ENCODE measurements around the gene RAB11FIP3.

The RAB11FIP3 gene

GRCh38 chr16:559411-560203, 134.2 kb downstream of the RAB11FIP3 start:
- no peak for TF ChIP-seq CTCF (IDR thresholded peaks at IDR 0.05; ENCODE audit: low read depth, low read length, missing control alignments)
- DNase-seq (ENCODE audit: low read depth) = no peak
- H3K4me3 ChIP-seq (ENCODE audit: low read depth, low read length) = no peak overlapping the region

- no peak for DNase-seq (ENCODE audit: low read depth)
- TF ChIP-seq CTCF (IDR thresholded peaks at IDR 0.05; ENCODE audit: low read depth, low read length, missing control alignments) = no peak
- no peak within 1 kb of the TSS for H3K4me3 ChIP-seq (ENCODE audit: low read depth, low read length)
Observed at GRCh38 chr16:560204-560700, 134.8 kb downstream of the RAB11FIP3 start, which contains the start of gene PRR35. PRR35 (plus strand) TSS chr16:560394; CDS start chr16:563295, 2,901 bp downstream.

GRCh38 chr16:560701-561412, 135.4 kb downstream of the RAB11FIP3 start:
- DNase-seq (ENCODE audit: low read depth) = no peak
- TF ChIP-seq CTCF (IDR thresholded peaks at IDR 0.05; ENCODE audit: low read depth, low read length, missing control alignments) = no peak
- H3K4me3 ChIP-seq (ENCODE audit: low read depth, low read length) = no peak overlapping the region

- DNase-seq (ENCODE audit: low read depth) = no peak
- no peak for TF ChIP-seq CTCF (IDR thresholded peaks at IDR 0.05; ENCODE audit: low read depth, low read length, missing control alignments)
- no peak overlapping the region for H3K4me3 ChIP-seq (ENCODE audit: low read depth, low read length)
Observed at GRCh38 chr16:561413-561794, 136.0 kb downstream of the RAB11FIP3 start.

- DNase-seq (ENCODE audit: low read depth) = no peak
- no peak for TF ChIP-seq CTCF (IDR thresholded peaks at IDR 0.05; ENCODE audit: low read depth, low read length, missing control alignments)
- no peak overlapping the region for H3K4me3 ChIP-seq (ENCODE audit: low read depth, low read length)
Observed at GRCh38 chr16:561957-562938, 136.8 kb downstream of the RAB11FIP3 start.

- TF ChIP-seq CTCF (IDR thresholded peaks at IDR 0.05; ENCODE audit: low read depth, low read length, missing control alignments) = no peak
- no peak overlapping the region for H3K4me3 ChIP-seq (ENCODE audit: low read depth, low read length)
- DNase-seq (ENCODE audit: low read depth) = no peak
Observed at GRCh38 chr16:563072-563644, 137.7 kb downstream of the RAB11FIP3 start.

Measured in GM12864 (cell line).